Esophagus muscularis mucosa (tissue), 4 donors: ENCODE results near the gene ZMYND15.

Source experiments
- EP300 ChIP-seq: sonication (generic); formaldehyde crosslinking; IDR thresholded peaks from one replicate; pipeline ENCODE4 v1.6.1; 2017; ENCODE audit warnings: antibody characterized with exemption
- POLR2A ChIP-seq: fragments of 450-650 bp; IDR thresholded peaks from one replicate; pipeline ENCODE4 v1.6.1; 2017; ENCODE audit warnings: antibody characterized with exemption, moderate library complexity, mild to moderate bottlenecking, low read depth
- POLR2AphosphoS5 ChIP-seq, 2 donors: sonication (generic); formaldehyde crosslinking; IDR thresholded peaks; one replicate each; pipeline ENCODE4 v1.6.1; 2017; ENCODE audit warnings: antibody characterized with exemption in 2 of 2
- TF ChIP-seq, protein P1 (sequence below), 3 experiments: fragments of 200-600 bp in 2 of 3; fragments of 450-650 bp in 1 of 3; sonication (generic) in 2 of 3; IDR thresholded peaks; one replicate each; pipeline ENCODE4 v1.5.1; 2017 to 2019; ENCODE audit warnings: antibody characterized with exemption in 3 of 3, mild to moderate bottlenecking in 2 of 3, moderate library complexity in 1 of 3

DNA sequence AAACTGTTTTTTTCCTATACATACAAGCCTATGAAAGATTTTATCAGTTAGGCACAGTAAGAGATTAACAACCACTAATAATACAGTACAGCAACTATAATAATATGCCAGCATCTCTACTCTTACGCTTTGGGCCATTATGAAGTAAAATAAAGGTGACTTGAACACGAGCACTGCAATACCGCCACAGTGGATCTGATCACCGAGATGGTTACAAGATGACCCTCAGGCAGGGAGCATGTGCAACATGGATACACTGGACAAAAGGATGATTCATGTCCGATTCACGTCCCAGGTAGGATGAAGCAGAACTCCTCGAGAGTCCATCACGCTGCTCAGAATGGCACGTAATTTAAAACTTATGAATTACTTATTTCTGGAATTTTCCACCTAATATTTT lies 46.2 kb upstream of the ZMYND15 start:
- TF ChIP-seq, protein P1, sequence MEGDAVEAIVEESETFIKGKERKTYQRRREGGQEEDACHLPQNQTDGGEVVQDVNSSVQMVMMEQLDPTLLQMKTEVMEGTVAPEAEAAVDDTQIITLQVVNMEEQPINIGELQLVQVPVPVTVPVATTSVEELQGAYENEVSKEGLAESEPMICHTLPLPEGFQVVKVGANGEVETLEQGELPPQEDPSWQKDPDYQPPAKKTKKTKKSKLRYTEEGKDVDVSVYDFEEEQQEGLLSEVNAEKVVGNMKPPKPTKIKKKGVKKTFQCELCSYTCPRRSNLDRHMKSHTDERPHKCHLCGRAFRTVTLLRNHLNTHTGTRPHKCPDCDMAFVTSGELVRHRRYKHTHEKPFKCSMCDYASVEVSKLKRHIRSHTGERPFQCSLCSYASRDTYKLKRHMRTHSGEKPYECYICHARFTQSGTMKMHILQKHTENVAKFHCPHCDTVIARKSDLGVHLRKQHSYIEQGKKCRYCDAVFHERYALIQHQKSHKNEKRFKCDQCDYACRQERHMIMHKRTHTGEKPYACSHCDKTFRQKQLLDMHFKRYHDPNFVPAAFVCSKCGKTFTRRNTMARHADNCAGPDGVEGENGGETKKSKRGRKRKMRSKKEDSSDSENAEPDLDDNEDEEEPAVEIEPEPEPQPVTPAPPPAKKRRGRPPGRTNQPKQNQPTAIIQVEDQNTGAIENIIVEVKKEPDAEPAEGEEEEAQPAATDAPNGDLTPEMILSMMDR (IDR thresholded peaks at IDR 0.05): no peak
- TF ChIP-seq POLR2A: no peak
- TF ChIP-seq EP300: no peak
- no peak for TF ChIP-seq POLR2AphosphoS5 (IDR thresholded peaks at IDR 0.05)
